Astrocyte (in vitro differentiated cells and primary cell): ENCODE results near the gene IRF2. TPM values are rescaled to one million over a fixed set of nuclear protein-coding genes. Genes with fewer than 3 reads are reported as not detected.

ENCODE experiments used
- DNase-seq: peaks from one replicate; pipeline ENCODE4 v3.0.0-alpha.2; 2010; ENCODE audit warnings: low read depth
- FAIRE-seq: peaks from 2 replicates; lab custom pipeline; 2011; peaks lifted over from hg19 to GRCh38; lab: Jason Lieb, UNC
- H2AFZ ChIP-seq: 2 replicates; pipeline ENCODE4 v1.6.0; 2012; ENCODE audit warnings: low read depth, low read length, inconsistent platforms
- H3K27ac ChIP-seq: 2 replicates; pipeline ENCODE4 v1.5.1; 2011; ENCODE audit warnings: low read depth, low read length, inconsistent platforms
- H3K27me3 ChIP-seq: 2 replicates; pipeline ENCODE4 v1.6.0; 2011; ENCODE audit warnings: low read length, inconsistent platforms; ENCODE audit not compliant: insufficient read depth
- H3K36me3 ChIP-seq: 2 replicates; pipeline ENCODE4 v1.5.1; 2011; ENCODE audit warnings: low read length, inconsistent platforms; ENCODE audit not compliant: insufficient read depth
- H3K4me1 ChIP-seq: 2 replicates; pipeline ENCODE4 v1.5.1; 2011; ENCODE audit warnings: low read length, inconsistent platforms; ENCODE audit not compliant: insufficient read depth
- H3K4me2 ChIP-seq: 2 replicates; pipeline ENCODE4 v1.6.0; 2012; ENCODE audit warnings: low read length, inconsistent platforms
- H3K4me3 ChIP-seq: 2 replicates; pipeline ENCODE4 v1.5.1; 2011; ENCODE audit warnings: low read depth, mild to moderate bottlenecking, low read length, inconsistent platforms; ENCODE audit not compliant: insufficient read depth
- H3K79me2 ChIP-seq: 2 replicates; pipeline ENCODE4 v1.6.0; 2012; ENCODE audit warnings: mild to moderate bottlenecking, low read length, inconsistent platforms; ENCODE audit not compliant: insufficient read depth
- H3K9ac ChIP-seq: 2 replicates; pipeline ENCODE4 v1.6.0; 2012; ENCODE audit warnings: mild to moderate bottlenecking, low read length, inconsistent platforms
- H3K9me3 ChIP-seq: 2 replicates; pipeline ENCODE4 v1.5.1; 2012; ENCODE audit warnings: low read depth, mild to moderate bottlenecking, low read length, inconsistent platforms; ENCODE audit not compliant: insufficient read depth
- H4K20me1 ChIP-seq: 2 replicates; pipeline ENCODE4 v1.6.0; 2012; ENCODE audit warnings: low read length, inconsistent platforms; ENCODE audit not compliant: insufficient read depth
- H3K27ac Mint-ChIP-seq: one replicate; pipeline ENCODE4 v1.8.0; 2021; ENCODE audit warnings: mild to moderate bottlenecking, mixed read lengths; ENCODE audit not compliant: unreplicated experiment
- H3K27me3 Mint-ChIP-seq: one replicate; pipeline ENCODE4 v1.8.0; 2021; ENCODE audit warnings: low read depth, mixed read lengths; ENCODE audit not compliant: unreplicated experiment
- H3K36me3 Mint-ChIP-seq: one replicate; pipeline ENCODE4 v1.8.0; 2021; ENCODE audit warnings: low read depth, mixed read lengths; ENCODE audit not compliant: unreplicated experiment
- H3K4me1 Mint-ChIP-seq: one replicate; pipeline ENCODE4 v1.8.0; 2021; ENCODE audit warnings: low read depth, mixed read lengths; ENCODE audit not compliant: unreplicated experiment
- H3K4me3 Mint-ChIP-seq: one replicate; pipeline ENCODE4 v1.8.0; 2021; ENCODE audit warnings: mild to moderate bottlenecking, moderate library complexity, mixed read lengths; ENCODE audit not compliant: unreplicated experiment
- H3K9me3 Mint-ChIP-seq: one replicate; pipeline ENCODE4 v1.8.0; 2021; ENCODE audit warnings: mild to moderate bottlenecking, mixed read lengths; ENCODE audit not compliant: unreplicated experiment
- CTCF ChIP-seq: IDR thresholded peaks from 2 replicates; pipeline ENCODE4 v1.5.1; 2011; ENCODE audit warnings: low read depth, mild to moderate bottlenecking, inconsistent platforms, low read length, moderate library complexity; ENCODE audit not compliant: insufficient read depth
- EZH2 ChIP-seq: IDR thresholded peaks from 2 replicates; pipeline ENCODE4 v1.6.1; 2012; ENCODE audit warnings: mild to moderate bottlenecking, low read length, inconsistent platforms; ENCODE audit not compliant: insufficient read depth
- total RNA-seq: library from RNA; stranded (reverse); gene quantifications from 2 replicates; pipeline ENCODE4 v1.2.1, GENCODE V29; 2021

IRF2 gene
- total RNA-seq, 1 donor from 2014 or later = 12.6 TPM

GRCh38 chr4:184472614-184473498 is 1.5 kb downstream of the IRF2 start:
- peaks cover 2% of the 10 kb centered on the region for H3K36me3 Mint-ChIP-seq
- Histone ChIP-seq H2AFZ (peak overlapping the region; percentile 61), H3K9ac (peak overlapping the region; percentile 98), H3K4me2 (peak overlapping the region; percentile 90), H3K36me3 (no peaks in the 10 kb centered on the region), H3K4me1 (peaks cover 7% of the 10 kb centered on the region), H3K4me3 (peak overlapping the region; percentile 99), H3K27me3 (no peaks in the 10 kb centered on the region), H3K27ac (peak overlapping the region; percentile 89), H4K20me1 (peaks cover 4% of the 10 kb centered on the region), H3K9me3 (no peaks in the 10 kb centered on the region), H3K79me2 (peaks cover 68% of the 10 kb centered on the region)
- no peak for TF ChIP-seq CTCF
- TF ChIP-seq EZH2 = no peak
- H3K9me3 Mint-ChIP-seq = no peaks in the 10 kb centered on the region
- DNase-seq (peak; percentile 51), FAIRE-seq (no peak)
- H3K4me1 Mint-ChIP-seq = peaks cover 20% of the 10 kb centered on the region
- peak overlapping the region; percentile 73 for H3K27ac Mint-ChIP-seq
- peak overlapping the region; percentile 92 for H3K4me3 Mint-ChIP-seq
- H3K27me3 Mint-ChIP-seq = no peaks in the 10 kb centered on the region

- Histone ChIP-seq H3K4me2 (peak overlapping the region; percentile 90), H2AFZ (peak overlapping the region; percentile 61), H4K20me1 (peaks cover 8% of the 10 kb centered on the region), H3K79me2 (peaks cover 76% of the 10 kb centered on the region), H3K36me3 (no peaks in the 10 kb centered on the region), H3K9me3 (no peaks in the 10 kb centered on the region), H3K9ac (peak overlapping the region; percentile 98), H3K4me1 (peaks cover 7% of the 10 kb centered on the region), H3K27me3 (no peaks in the 10 kb centered on the region), H3K4me3 (peak overlapping the region; percentile 99), H3K27ac (peak overlapping the region; percentile 89)
- peak overlapping the region; percentile 73 for H3K27ac Mint-ChIP-seq
- TF ChIP-seq EZH2 (no peak), CTCF (no peak)
- H3K4me1 Mint-ChIP-seq = peaks cover 21% of the 10 kb centered on the region
- H3K36me3 Mint-ChIP-seq = peaks cover 2% of the 10 kb centered on the region
- H3K9me3 Mint-ChIP-seq = no peaks in the 10 kb centered on the region
- H3K4me3 Mint-ChIP-seq = peak overlapping the region; percentile 92
- no peak for DNase-seq
- FAIRE-seq = no peak
- H3K27me3 Mint-ChIP-seq = no peaks in the 10 kb centered on the region
Measured at GRCh38 chr4:184471881-184472613, 2.3 kb downstream of the IRF2 start.
